ENCODE data around the gene TNXB. TPM values are rescaled to one million over a fixed set of nuclear protein-coding genes. Genes with fewer than 3 reads are reported as not detected.
"Not testable (repeated sequence)": the region's sequence is repeated elsewhere in the genome, so short reads cannot be mapped to it uniquely, and the experiment has no call there.

TNXB gene
- total and polyA plus RNA-seq, 2 donors (not counting 1 experiment from before 2014, with no cell fraction given), result 8.1 to 63.9 TPM

GRCh38 chr6:32040299-32041049 is 68.7 kb downstream of the TNXB start:
- DNase-seq (ENCODE audit: low read depth in 2 of 2); H3K9ac ChIP-seq (ENCODE audit: insufficient read depth, low read length); H3K4me1 ChIP-seq (ENCODE audit: control insufficient read depth, extremely low read depth, insufficient read depth, low read length); H3K36me3 ChIP-seq (ENCODE audit: control insufficient read depth, insufficient read depth, low read length); H3K27me3 ChIP-seq (ENCODE audit: control insufficient read depth, insufficient read depth, low read length); H4K20me1 ChIP-seq (ENCODE audit: control insufficient read depth, extremely low read depth, insufficient read depth, low read length); H2AFZ ChIP-seq (ENCODE audit: low read length); H3K79me2 ChIP-seq (ENCODE audit: control insufficient read depth, insufficient read depth, low read length); H3K4me3 ChIP-seq (replicated peaks in 1 of 4; ENCODE audit: control extremely low read depth in 1 of 4, insufficient read depth in 1 of 4, low read depth in 3 of 4, low read length in 4 of 4); H3K9me3 ChIP-seq (ENCODE audit: control insufficient read depth, insufficient read depth, low read depth, low read length); H3K4me2 ChIP-seq (ENCODE audit: extremely low read depth, insufficient read depth, low read length); H3K27ac ChIP-seq (ENCODE audit: insufficient read depth, low read length): not testable (repeated sequence)

- H3K79me2 ChIP-seq (ENCODE audit: control insufficient read depth, insufficient read depth, low read length), result not testable (repeated sequence)
Observed at GRCh38 chr6:32039321-32040274, 69.5 kb downstream of the TNXB start.

DNA sequence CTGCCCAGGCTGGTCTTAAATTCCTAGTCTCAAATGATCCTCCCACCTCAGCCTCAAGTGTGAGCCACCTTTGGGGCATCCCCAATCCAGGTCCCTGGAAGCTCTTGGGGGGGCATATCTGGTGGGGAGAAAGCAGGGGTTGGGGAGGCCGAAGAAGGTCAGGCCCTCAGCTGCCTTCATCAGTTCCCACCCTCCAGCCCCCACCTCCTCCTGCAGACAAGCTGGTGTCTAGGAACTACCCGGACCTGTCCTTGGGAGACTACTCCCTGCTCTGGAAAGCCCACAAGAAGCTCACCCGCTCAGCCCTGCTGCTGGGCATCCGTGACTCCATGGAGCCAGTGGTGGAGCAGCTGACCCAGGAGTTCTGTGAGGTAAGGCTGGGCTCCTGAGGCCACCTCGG is 70.3 kb downstream of the TNXB start:
- H3K4me1 ChIP-seq (ENCODE audit: control insufficient read depth, extremely low read depth, insufficient read depth, low read length); H3K9ac ChIP-seq (ENCODE audit: insufficient read depth, low read length); H3K79me2 ChIP-seq (ENCODE audit: control insufficient read depth, insufficient read depth, low read length); H2AFZ ChIP-seq (ENCODE audit: low read length); H3K4me2 ChIP-seq (ENCODE audit: extremely low read depth, insufficient read depth, low read length); H3K27me3 ChIP-seq (ENCODE audit: control insufficient read depth, insufficient read depth, low read length); H3K36me3 ChIP-seq (ENCODE audit: control insufficient read depth, insufficient read depth, low read length); H3K4me3 ChIP-seq (replicated peaks in 1 of 4; ENCODE audit: control extremely low read depth in 1 of 4, insufficient read depth in 1 of 4, low read depth in 3 of 4, low read length in 4 of 4); H3K27ac ChIP-seq (ENCODE audit: insufficient read depth, low read length); DNase-seq (ENCODE audit: low read depth in 2 of 2); H4K20me1 ChIP-seq (ENCODE audit: control insufficient read depth, extremely low read depth, insufficient read depth, low read length); H3K9me3 ChIP-seq (ENCODE audit: control insufficient read depth, insufficient read depth, low read depth, low read length): not testable (repeated sequence)

More at GRCh38 chr6:32039321-32040274, 69.5 kb downstream of the TNXB start:
- not testable (repeated sequence) for H3K27ac ChIP-seq (ENCODE audit: insufficient read depth, low read length); H3K9me3 ChIP-seq (ENCODE audit: control insufficient read depth, insufficient read depth, low read depth, low read length); DNase-seq (ENCODE audit: low read depth in 2 of 2); H3K4me2 ChIP-seq (ENCODE audit: extremely low read depth, insufficient read depth, low read length); H3K27me3 ChIP-seq (ENCODE audit: control insufficient read depth, insufficient read depth, low read length); H4K20me1 ChIP-seq (ENCODE audit: control insufficient read depth, extremely low read depth, insufficient read depth, low read length); H3K4me1 ChIP-seq (ENCODE audit: control insufficient read depth, extremely low read depth, insufficient read depth, low read length); H3K9ac ChIP-seq (ENCODE audit: insufficient read depth, low read length); H2AFZ ChIP-seq (ENCODE audit: low read length); H3K36me3 ChIP-seq (ENCODE audit: control insufficient read depth, insufficient read depth, low read length); H3K4me3 ChIP-seq (replicated peaks in 1 of 4; ENCODE audit: control extremely low read depth in 1 of 4, insufficient read depth in 1 of 4, low read depth in 3 of 4, low read length in 4 of 4)

GRCh38 chr6:32037598-32038524 is 71.3 kb downstream of the TNXB start, which contains the start of gene CYP21A2:
Gene CYP21A2, plus strand, starts transcription at chr6:32038415. Its CDS starts 8 bp downstream, at chr6:32038423.
- H3K79me2 ChIP-seq (ENCODE audit: control insufficient read depth, insufficient read depth, low read length); H3K36me3 ChIP-seq (ENCODE audit: control insufficient read depth, insufficient read depth, low read length); H3K9ac ChIP-seq (ENCODE audit: insufficient read depth, low read length); H3K4me3 ChIP-seq (replicated peaks in 1 of 4; ENCODE audit: control extremely low read depth in 1 of 4, insufficient read depth in 1 of 4, low read depth in 3 of 4, low read length in 4 of 4); H3K4me2 ChIP-seq (ENCODE audit: extremely low read depth, insufficient read depth, low read length); H4K20me1 ChIP-seq (ENCODE audit: control insufficient read depth, extremely low read depth, insufficient read depth, low read length); H3K9me3 ChIP-seq (ENCODE audit: control insufficient read depth, insufficient read depth, low read depth, low read length); DNase-seq (ENCODE audit: low read depth in 2 of 2); H3K4me1 ChIP-seq (ENCODE audit: control insufficient read depth, extremely low read depth, insufficient read depth, low read length); H3K27me3 ChIP-seq (ENCODE audit: control insufficient read depth, insufficient read depth, low read length); H3K27ac ChIP-seq (ENCODE audit: insufficient read depth, low read length); H2AFZ ChIP-seq (ENCODE audit: low read length): not testable (repeated sequence)

DNA sequence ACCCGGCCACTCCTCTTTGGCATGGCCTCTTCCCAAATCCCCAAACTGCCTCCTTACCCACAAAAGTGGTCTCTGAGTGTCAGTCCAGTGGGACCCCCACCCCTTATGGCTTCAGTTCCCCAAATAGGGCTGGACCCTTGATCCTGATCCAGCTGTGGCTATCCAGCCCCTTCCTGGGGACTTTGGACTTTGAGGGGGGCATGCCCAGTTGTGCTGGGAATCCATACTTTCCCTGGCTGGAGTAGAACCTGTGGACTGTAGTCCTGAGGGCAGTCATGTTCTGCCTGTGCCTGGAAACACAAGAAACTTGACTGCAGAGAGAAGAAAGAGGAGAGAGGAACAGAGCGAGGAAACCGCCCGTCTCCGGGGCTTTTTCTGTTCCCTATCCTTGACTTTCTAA is 72.0 kb downstream of the TNXB start:
- H2AFZ ChIP-seq (ENCODE audit: low read length); H3K27ac ChIP-seq (ENCODE audit: insufficient read depth, low read length); H4K20me1 ChIP-seq (ENCODE audit: control insufficient read depth, extremely low read depth, insufficient read depth, low read length); H3K4me2 ChIP-seq (ENCODE audit: extremely low read depth, insufficient read depth, low read length); H3K79me2 ChIP-seq (ENCODE audit: control insufficient read depth, insufficient read depth, low read length); H3K9ac ChIP-seq (ENCODE audit: insufficient read depth, low read length); H3K4me1 ChIP-seq (ENCODE audit: control insufficient read depth, extremely low read depth, insufficient read depth, low read length); H3K36me3 ChIP-seq (ENCODE audit: control insufficient read depth, insufficient read depth, low read length); H3K4me3 ChIP-seq (replicated peaks in 1 of 4; ENCODE audit: control extremely low read depth in 1 of 4, insufficient read depth in 1 of 4, low read depth in 3 of 4, low read length in 4 of 4); H3K9me3 ChIP-seq (ENCODE audit: control insufficient read depth, insufficient read depth, low read depth, low read length); DNase-seq (ENCODE audit: low read depth in 2 of 2); H3K27me3 ChIP-seq (ENCODE audit: control insufficient read depth, insufficient read depth, low read length): not testable (repeated sequence)

GRCh38 chr6:32035283-32036013 is 73.7 kb downstream of the TNXB start:
- not testable (repeated sequence) for H2AFZ ChIP-seq (ENCODE audit: low read length); H3K27ac ChIP-seq (ENCODE audit: insufficient read depth, low read length); H3K4me1 ChIP-seq (ENCODE audit: control insufficient read depth, extremely low read depth, insufficient read depth, low read length); H3K9ac ChIP-seq (ENCODE audit: insufficient read depth, low read length); H3K27me3 ChIP-seq (ENCODE audit: control insufficient read depth, insufficient read depth, low read length); H3K79me2 ChIP-seq (ENCODE audit: control insufficient read depth, insufficient read depth, low read length); H3K4me2 ChIP-seq (ENCODE audit: extremely low read depth, insufficient read depth, low read length); H4K20me1 ChIP-seq (ENCODE audit: control insufficient read depth, extremely low read depth, insufficient read depth, low read length); H3K4me3 ChIP-seq (replicated peaks in 1 of 4; ENCODE audit: control extremely low read depth in 1 of 4, insufficient read depth in 1 of 4, low read depth in 3 of 4, low read length in 4 of 4); H3K9me3 ChIP-seq (ENCODE audit: control insufficient read depth, insufficient read depth, low read depth, low read length); DNase-seq (ENCODE audit: low read depth in 2 of 2); H3K36me3 ChIP-seq (ENCODE audit: control insufficient read depth, insufficient read depth, low read length)
